CD4-positive, alpha-beta memory T cell (primary cell): ENCODE measurements around the gene TPP2. TPM values are rescaled to one million over a fixed set of nuclear protein-coding genes. Genes with fewer than 3 reads are reported as not detected.

Experiments
- CTCF ChIA-PET: fragments of 350-600 bp; sonication (Branson Sonifier 250); formaldehyde crosslinking; loops from one replicate; lab custom pipeline; 2021; ENCODE audit warnings: inconsistent platforms; ENCODE audit not compliant: partially characterized antibody; lab: Charles Lee
- POLR2A ChIA-PET: fragments of 350-600 bp; sonication (Branson Sonifier 250); formaldehyde crosslinking; loops from one replicate; lab custom pipeline; 2021; ENCODE audit not compliant: partially characterized antibody; lab: Charles Lee
- DNase-seq, 5 donors: peaks; one replicate each; pipeline versions ENCODE4 v3.0.0 to v3.0.0-alpha.2; 2020 to 2022; ENCODE audit warnings: mixed read lengths in 1 of 5
- H3K27ac ChIP-seq: one replicate; pipeline ENCODE4 v1.7.0; 2013; ENCODE audit warnings: low read depth, low read length
- H3K27me3 ChIP-seq: 2 replicates; pipeline ENCODE4 v1.7.0; 2013; ENCODE audit warnings: mild to moderate bottlenecking, low read length, moderate library complexity; ENCODE audit not compliant: insufficient read depth
- H3K36me3 ChIP-seq: 2 replicates; pipeline ENCODE4 v1.7.0; 2013; ENCODE audit warnings: mild to moderate bottlenecking, low read length, moderate library complexity; ENCODE audit not compliant: insufficient read depth
- H3K4me1 ChIP-seq: 2 replicates; pipeline ENCODE4 v1.7.0; 2013; ENCODE audit warnings: mild to moderate bottlenecking, low read length, moderate library complexity; ENCODE audit not compliant: insufficient read depth
- H3K4me3 ChIP-seq, 2 donors: one replicate each; pipeline ENCODE4 v1.7.0; 2013; ENCODE audit warnings: low read length in 2 of 2, mild to moderate bottlenecking in 1 of 2
- H3K9me3 ChIP-seq, 2 donors: one replicate each; pipeline ENCODE4 v1.7.0; 2013; ENCODE audit warnings: low read length in 2 of 2, control low read depth in 1 of 2; ENCODE audit not compliant: control insufficient read depth in 1 of 2
- H3K27ac Mint-ChIP-seq, 7 donors: one replicate each; pipeline ENCODE4 v1.8.0; 2020 to 2021; ENCODE audit warnings: mixed read lengths in 7 of 7, mild to moderate bottlenecking in 6 of 7, inconsistent platforms in 3 of 7, moderate library complexity in 3 of 7
- H3K27me3 Mint-ChIP-seq, 2 donors: one replicate each; pipeline ENCODE4 v1.8.0; 2020 to 2021; ENCODE audit warnings: mixed read lengths in 2 of 2
- H3K36me3 Mint-ChIP-seq, 2 donors: one replicate each; pipeline ENCODE4 v1.8.0; 2020 to 2021; ENCODE audit warnings: mixed read lengths in 2 of 2, inconsistent platforms in 1 of 2, mild to moderate bottlenecking in 1 of 2
- H3K4me1 Mint-ChIP-seq, 4 donors: one replicate each; pipeline ENCODE4 v1.8.0; 2020 to 2021; ENCODE audit warnings: mixed read lengths in 4 of 4, mild to moderate bottlenecking in 1 of 4
- H3K4me3 Mint-ChIP-seq, 8 donors: one replicate each; pipeline ENCODE4 v1.8.0; 2020 to 2021; ENCODE audit warnings: mixed read lengths in 8 of 8, mild to moderate bottlenecking in 7 of 8, moderate library complexity in 6 of 8, inconsistent platforms in 3 of 8
- H3K9me3 Mint-ChIP-seq, 8 donors: one replicate each; pipeline ENCODE4 v1.8.0; 2020 to 2021; ENCODE audit warnings: mixed read lengths in 8 of 8, mild to moderate bottlenecking in 5 of 8, inconsistent platforms in 3 of 8, moderate library complexity in 1 of 8
- intact Hi-C: fragments of 100-400 bp; cut with micrococcal nuclease; formaldehyde crosslinking; loops from one replicate; pipeline ENCODE4 v1.15.1; 2023
- polyA plus RNA-seq, 2 donors: library from polyadenylated mRNA; unstranded; fragments of 300-500 nt; fragmentation: Illumina TruSeq; gene quantifications; one replicate each; pipeline ENCODE4 v1.2.3, GENCODE V29; 2021
- total RNA-seq, 2 experiments: library from RNA; stranded (reverse); gene quantifications; one replicate each; pipeline ENCODE4 v1.2.3, GENCODE V29; 2021

The TPP2 gene
- total and polyA plus RNA-seq, 4 experiments from 2014 or later: 42.8 to 117 (median 87.2) TPM

- Histone ChIP-seq H3K27me3 (no peaks in the 10 kb centered on the region), H3K36me3 (no peaks in the 10 kb centered on the region), H3K9me3 (no peaks in the 10 kb centered on the region), H3K4me3 (no peak overlapping the region), H3K4me1 (no peaks in the 10 kb centered on the region), H3K27ac (no peak overlapping the region)
- no peak overlapping the region for H3K27ac Mint-ChIP-seq
- H3K4me1 Mint-ChIP-seq: no peaks in the 10 kb centered on the region
- no peak for DNase-seq
- H3K27me3 Mint-ChIP-seq: peaks cover 10 to 11% of the 10 kb centered on the region in 2 donors
- H3K36me3 Mint-ChIP-seq: no peaks in the 10 kb centered on the region
- ChIA-PET POLR2A (no interaction called here), CTCF (no interaction called here)
- intact Hi-C loops: no loop called here
- no peak overlapping the region for H3K4me3 Mint-ChIP-seq
- H3K9me3 Mint-ChIP-seq: peaks cover 0 to 5% (median 0%) of the 10 kb centered on the region in 8 donors
Observed at GRCh38 chr13:102561933-102562332, 34.9 kb upstream of the TPP2 start.

GRCh38 chr13:102563267-102563666, 33.5 kb upstream of the TPP2 start:
- Histone ChIP-seq H3K36me3 (no peaks in the 10 kb centered on the region), H3K27me3 (no peaks in the 10 kb centered on the region), H3K9me3 (no peaks in the 10 kb centered on the region), H3K27ac (no peak overlapping the region), H3K4me3 (no peak overlapping the region), H3K4me1 (no peaks in the 10 kb centered on the region)
- no peak overlapping the region for H3K4me3 Mint-ChIP-seq
- no peak for DNase-seq
- H3K4me1 Mint-ChIP-seq: no peaks in the 10 kb centered on the region
- H3K27me3 Mint-ChIP-seq: peaks cover 19 to 23% of the 10 kb centered on the region in 2 donors
- POLR2A ChIA-PET: no interaction called here
- H3K27ac Mint-ChIP-seq: no peak overlapping the region
- H3K36me3 Mint-ChIP-seq: no peaks in the 10 kb centered on the region
- peaks cover 0 to 5% (median 0%) of the 10 kb centered on the region in 8 donors for H3K9me3 Mint-ChIP-seq
- CTCF ChIA-PET: no interaction called here
- intact Hi-C loops: no loop called here

- Histone ChIP-seq H3K4me3 (no peak overlapping the region), H3K27me3 (no peaks in the 10 kb centered on the region), H3K27ac (no peak overlapping the region), H3K4me1 (no peaks in the 10 kb centered on the region), H3K9me3 (no peaks in the 10 kb centered on the region), H3K36me3 (no peaks in the 10 kb centered on the region)
- Mint-ChIP-seq H3K27me3 (peaks cover 19 to 23% of the 10 kb centered on the region in 2 donors), H3K4me1 (no peaks in the 10 kb centered on the region), H3K9me3 (peaks cover 0 to 5% (median 0%) of the 10 kb centered on the region in 8 donors), H3K36me3 (no peaks in the 10 kb centered on the region), H3K4me3 (no peak overlapping the region), H3K27ac (no peak overlapping the region)
- ChIA-PET POLR2A (no interaction called here), CTCF (interaction anchor here (0.9 to 1.9 kb wide), 2 partner anchors 9 to 306 kb away, joined by 3 to 8 read pairs; no protein-coding TSS in a partner anchor)
- intact Hi-C loops: no loop called here
- no peak for DNase-seq
Observed at GRCh38 chr13:102564564-102564963, 32.2 kb upstream of the TPP2 start.

- no peaks in the 10 kb centered on the region for H3K27me3 ChIP-seq
- DNase-seq: no peak
- H3K9me3 Mint-ChIP-seq: peaks cover 0 to 5% (median 0%) of the 10 kb centered on the region in 8 donors
- H3K27ac ChIP-seq: no peak overlapping the region
- H3K27ac Mint-ChIP-seq: no peak overlapping the region
- no peaks in the 10 kb centered on the region for H3K36me3 ChIP-seq
- no peaks in the 10 kb centered on the region for H3K36me3 Mint-ChIP-seq
- ChIA-PET POLR2A (no interaction called here), CTCF (interaction anchor here (1.9 to 2.1 kb wide), 2 partner anchors 11 to 13 kb away, joined by 5 to 8 read pairs; no protein-coding TSS in a partner anchor)
- no peak overlapping the region for H3K4me3 ChIP-seq
- no peaks in the 10 kb centered on the region for H3K4me1 Mint-ChIP-seq
- no peaks in the 10 kb centered on the region for H3K4me1 ChIP-seq
- no peak overlapping the region for H3K4me3 Mint-ChIP-seq
- intact Hi-C loops: no loop called here
- H3K9me3 ChIP-seq: no peaks in the 10 kb centered on the region
- H3K27me3 Mint-ChIP-seq: peaks cover 20 to 23% of the 10 kb centered on the region in 2 donors
Observed at GRCh38 chr13:102566513-102566912, 30.3 kb upstream of the TPP2 start.

GRCh38 chr13:102567857-102568256, 28.9 kb upstream of the TPP2 start:
- Mint-ChIP-seq H3K9me3 (no peaks in the 10 kb centered on the region), H3K27ac (no peak overlapping the region), H3K36me3 (no peaks in the 10 kb centered on the region), H3K4me1 (no peaks in the 10 kb centered on the region), H3K27me3 (peaks cover 15 to 23% of the 10 kb centered on the region in 2 donors), H3K4me3 (no peak overlapping the region)
- Histone ChIP-seq H3K4me3 (no peak overlapping the region), H3K27me3 (no peaks in the 10 kb centered on the region), H3K9me3 (no peaks in the 10 kb centered on the region), H3K4me1 (no peaks in the 10 kb centered on the region), H3K36me3 (no peaks in the 10 kb centered on the region), H3K27ac (no peak overlapping the region)
- ChIA-PET CTCF (interaction anchor here (1.8 to 2.1 kb wide), 3 partner anchors 9 to 12 kb away, joined by 4 to 5 read pairs (median 5); no protein-coding TSS in a partner anchor), POLR2A (no interaction called here)
- intact Hi-C loops: no loop called here
- DNase-seq: no peak

- H3K9me3 Mint-ChIP-seq: no peaks in the 10 kb centered on the region
- no peak overlapping the region for H3K27ac Mint-ChIP-seq
- no peak for DNase-seq
- H3K27me3 Mint-ChIP-seq: peaks cover 15 to 26% of the 10 kb centered on the region in 2 donors
- H3K4me1 ChIP-seq: no peaks in the 10 kb centered on the region
- H3K4me3 ChIP-seq: no peak overlapping the region
- no peak overlapping the region for H3K4me3 Mint-ChIP-seq
- H3K27ac ChIP-seq: no peak overlapping the region
- H3K4me1 Mint-ChIP-seq: no peaks in the 10 kb centered on the region
- intact Hi-C loops: no loop called here
- no peaks in the 10 kb centered on the region for H3K36me3 ChIP-seq
- no peaks in the 10 kb centered on the region for H3K9me3 ChIP-seq
- H3K27me3 ChIP-seq: no peaks in the 10 kb centered on the region
- ChIA-PET POLR2A (no interaction called here), CTCF (interaction anchor here (1.0 to 2.7 kb wide), 3 partner anchors 10 to 13 kb away, joined by 4 to 7 read pairs (median 7); no protein-coding TSS in a partner anchor)
- H3K36me3 Mint-ChIP-seq: no peaks in the 10 kb centered on the region
Observed at GRCh38 chr13:102569488-102569887, 27.3 kb upstream of the TPP2 start.

GRCh38 chr13:102571075-102571474, 25.7 kb upstream of the TPP2 start:
- Histone ChIP-seq H3K4me1 (no peaks in the 10 kb centered on the region), H3K36me3 (no peaks in the 10 kb centered on the region), H3K9me3 (no peaks in the 10 kb centered on the region), H3K27ac (no peak overlapping the region), H3K4me3 (no peak overlapping the region), H3K27me3 (no peaks in the 10 kb centered on the region)
- intact Hi-C loops: no loop called here
- no peaks in the 10 kb centered on the region for H3K4me1 Mint-ChIP-seq
- DNase-seq: no peak
- no peaks in the 10 kb centered on the region for H3K9me3 Mint-ChIP-seq
- no peaks in the 10 kb centered on the region for H3K36me3 Mint-ChIP-seq
- no peak overlapping the region for H3K4me3 Mint-ChIP-seq
- ChIA-PET POLR2A (interaction anchor here (0.6 kb wide), 1 partner anchor 34 kb away, joined by 3 read pairs; no protein-coding TSS in a partner anchor), CTCF (interaction anchor here (1.5 to 2.7 kb wide), 3 partner anchors 10 to 299 kb away, joined by 3 to 7 read pairs (median 7); no protein-coding TSS in a partner anchor)
- H3K27ac Mint-ChIP-seq: no peak overlapping the region
- H3K27me3 Mint-ChIP-seq: peaks cover 13 to 21% of the 10 kb centered on the region in 2 donors
